B cell (primary cell): ENCODE measurements around the gene BICDL1.

ENCODE experiments used
- CTCF ChIP-seq: fragments of 200-600 bp; IDR thresholded peaks from one replicate; pipeline ENCODE4 v1.8.0; 2022; ENCODE audit warnings: antibody characterized with exemption, mild to moderate bottlenecking
- EZH2 ChIP-seq: IDR thresholded peaks from 2 replicates; pipeline ENCODE4 v1.6.1; 2012; ENCODE audit warnings: borderline replicate concordance, low read depth, mild to moderate bottlenecking, moderate library complexity, low read length; ENCODE audit not compliant: insufficient read depth, poor library complexity, severe bottlenecking

- TF ChIP-seq CTCF (no peak), EZH2 (no peak)
These were observed 46.6 kb upstream of the BICDL1 start for GRCh38 chr12:119942386-119942785.
